Ovary (tissue), 9 donors: ENCODE measurements around the gene ZBTB7B. TPM values are rescaled to one million over a fixed set of nuclear protein-coding genes. Genes with fewer than 3 reads are reported as not detected.

Experiments
- DNase-seq, 5 donors: peaks; one replicate each; pipeline ENCODE4 v3.0.0-alpha.2; 2019 to 2020
- H3K27ac ChIP-seq, 2 donors: fragments of 200-600 bp; one replicate each; pipeline versions ENCODE4 v1.5.1 to v1.8.0; 2019 to 2022
- H3K27me3 ChIP-seq: fragments of 200-600 bp; one replicate; pipeline ENCODE4 v1.8.0; 2022
- H3K36me3 ChIP-seq: fragments of 200-600 bp; sonication (generic); one replicate; pipeline ENCODE4 v1.5.1; 2019
- H3K4me1 ChIP-seq: one replicate; pipeline ENCODE4 v1.8.1; 2013; ENCODE audit warnings: mild to moderate bottlenecking, moderate library complexity; ENCODE audit not compliant: insufficient read depth
- H3K4me3 ChIP-seq: fragments of 200-600 bp; sonication (generic); one replicate; pipeline ENCODE4 v1.5.1; 2017
- H3K9me3 ChIP-seq, 2 donors: fragments of 200-600 bp in 1 of 2; sonication (generic) in 1 of 2; one replicate each; pipeline versions ENCODE4 v1.5.1 to v1.8.1; 2013 to 2019; ENCODE audit warnings: mild to moderate bottlenecking in 1 of 2, moderate library complexity in 1 of 2
- EP300 ChIP-seq: sonication (generic); formaldehyde crosslinking; IDR thresholded peaks from one replicate; pipeline ENCODE4 v1.6.1; 2017; ENCODE audit warnings: antibody characterized with exemption
- POLR2A ChIP-seq: fragments of 450-650 bp; IDR thresholded peaks from one replicate; pipeline ENCODE4 v1.6.1; 2017; ENCODE audit warnings: antibody characterized with exemption, mild to moderate bottlenecking, moderate library complexity
- WGBS, 3 donors: extraction: QIAGEN DNeasy Blood & Tissue Kit in 1 of 3; methylation state at CpG; one replicate each; pipeline versions ENCODE4 v1.1.5 to v1.1.7; 2013 to 2017; 5-methylcytosine and 5-hydroxymethylcytosine counted together
- intact Hi-C, 4 donors: fragments of 100-400 bp; cut with DNase I; formaldehyde crosslinking; loops; one replicate each; pipeline versions ENCODE4 v1.11.0 to v1.15.1; 2022 to 2023
- polyA plus RNA-seq, 2 donors: library from polyadenylated mRNA; stranded (reverse); fragments of 200-250 nt in 1 of 2; fragments of 350-450 nt in 1 of 2; fragmentation: Illumina TruSeq in 1 of 2; extraction: RNeasy Lipid Tissue Mini Kit (QIAGEN cat#74804) in 1 of 2; gene quantifications; one replicate each; pipeline ENCODE4 v1.2.3, GENCODE V29; 2013 to 2014
- total RNA-seq, 7 donors: library from RNA; depleted of rRNA in 2 of 7; stranded (reverse); fragments of >200 nt in 2 of 7; fragmentation: NEBNext Ultra II Directional in 3 of 7; extraction: Animal tissue kit (Norgen Biotek cat#: 25700) in 3 of 7; gene quantifications; one replicate each; pipeline versions ENCODE4 v1.1.0 to v1.2.4, GENCODE V29; 2016 to 2023
- TF ChIP-seq, protein P1 (sequence below), 3 donors: fragments of 450-650 bp in 2 of 3; fragments of 200-600 bp in 1 of 3; IDR thresholded peaks; one replicate each; pipeline versions ENCODE4 v1.5.1 to v1.8.0; 2016 to 2022; ENCODE audit warnings: antibody characterized with exemption in 3 of 3, mild to moderate bottlenecking in 1 of 3
- donor health status: DM: no; HTN: no; CAD: no; lungs with moderate emphysema.
- donor health status: DM: no; HTN: no; CAD: no.
- donor health status: Bipolar disorder and iron deficiency.
- donor health status: DM: yes; HTN: yes; CAD: no.
- donor health status: DM: no; HTN: no; CAD: no.
- donor health status: DM: yes; HTN: yes; CAD: no.

ZBTB7B gene
- total and polyA plus RNA-seq, 9 donors: 3.6 to 45.5 (median 28.9) TPM

DNA sequence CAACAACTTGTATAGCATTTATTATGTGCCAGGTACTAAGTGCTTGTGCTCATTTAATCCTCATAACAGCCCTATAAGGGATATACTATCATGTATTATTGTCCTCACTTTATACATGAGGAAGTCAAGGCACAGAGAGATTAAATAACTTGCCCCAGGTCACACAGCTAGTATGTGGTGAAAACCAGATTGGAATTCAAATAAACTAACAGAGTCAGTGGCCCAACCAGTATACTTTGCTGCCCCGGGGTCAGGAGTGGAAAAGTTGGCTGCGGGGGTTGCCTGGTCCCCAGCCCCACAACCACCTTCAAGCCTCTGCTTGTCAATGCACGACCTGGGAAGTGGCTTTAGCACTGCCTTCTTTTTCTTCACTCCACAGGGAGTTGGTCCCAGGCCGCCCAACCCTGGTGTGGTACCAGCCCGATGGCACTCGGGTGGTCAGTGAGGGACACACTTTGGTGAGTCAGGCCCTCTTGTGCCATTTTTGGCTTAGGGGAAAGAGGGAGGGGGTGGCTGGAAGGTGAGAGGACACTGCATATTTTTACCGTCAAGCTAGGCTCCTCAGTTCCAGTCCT lies 51.0 kb downstream of the ZBTB7B start:
- Histone ChIP-seq H3K4me3 (no peak overlapping the region), H3K36me3 (no peaks in the 10 kb centered on the region), H3K4me1 (peaks cover 6% of the 10 kb centered on the region), H3K27ac (no peak overlapping the region), H3K27me3 (no peaks in the 10 kb centered on the region), H3K9me3 (no peaks in the 10 kb centered on the region)
- no peak for DNase-seq
- WGBS, 3 donors: 88 to 93% (median 93%) methylated on average over 7 of the region's 7 CpGs
- no peak for TF ChIP-seq EP300
- no peak for TF ChIP-seq POLR2A
- TF ChIP-seq, protein P1, sequence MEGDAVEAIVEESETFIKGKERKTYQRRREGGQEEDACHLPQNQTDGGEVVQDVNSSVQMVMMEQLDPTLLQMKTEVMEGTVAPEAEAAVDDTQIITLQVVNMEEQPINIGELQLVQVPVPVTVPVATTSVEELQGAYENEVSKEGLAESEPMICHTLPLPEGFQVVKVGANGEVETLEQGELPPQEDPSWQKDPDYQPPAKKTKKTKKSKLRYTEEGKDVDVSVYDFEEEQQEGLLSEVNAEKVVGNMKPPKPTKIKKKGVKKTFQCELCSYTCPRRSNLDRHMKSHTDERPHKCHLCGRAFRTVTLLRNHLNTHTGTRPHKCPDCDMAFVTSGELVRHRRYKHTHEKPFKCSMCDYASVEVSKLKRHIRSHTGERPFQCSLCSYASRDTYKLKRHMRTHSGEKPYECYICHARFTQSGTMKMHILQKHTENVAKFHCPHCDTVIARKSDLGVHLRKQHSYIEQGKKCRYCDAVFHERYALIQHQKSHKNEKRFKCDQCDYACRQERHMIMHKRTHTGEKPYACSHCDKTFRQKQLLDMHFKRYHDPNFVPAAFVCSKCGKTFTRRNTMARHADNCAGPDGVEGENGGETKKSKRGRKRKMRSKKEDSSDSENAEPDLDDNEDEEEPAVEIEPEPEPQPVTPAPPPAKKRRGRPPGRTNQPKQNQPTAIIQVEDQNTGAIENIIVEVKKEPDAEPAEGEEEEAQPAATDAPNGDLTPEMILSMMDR (IDR thresholded peaks at IDR 0.05): no peak
- intact Hi-C loops: loop anchor here in 3 of 4 donors (5.0 to 10.0 kb wide), 4 partner anchors 36 to 489 kb away; partner anchors contain the start of genes CHRNB2 (in 1 of the 3), CKS1B (in 1 of the 3) and SHC1 (in 1 of the 3)

DNA sequence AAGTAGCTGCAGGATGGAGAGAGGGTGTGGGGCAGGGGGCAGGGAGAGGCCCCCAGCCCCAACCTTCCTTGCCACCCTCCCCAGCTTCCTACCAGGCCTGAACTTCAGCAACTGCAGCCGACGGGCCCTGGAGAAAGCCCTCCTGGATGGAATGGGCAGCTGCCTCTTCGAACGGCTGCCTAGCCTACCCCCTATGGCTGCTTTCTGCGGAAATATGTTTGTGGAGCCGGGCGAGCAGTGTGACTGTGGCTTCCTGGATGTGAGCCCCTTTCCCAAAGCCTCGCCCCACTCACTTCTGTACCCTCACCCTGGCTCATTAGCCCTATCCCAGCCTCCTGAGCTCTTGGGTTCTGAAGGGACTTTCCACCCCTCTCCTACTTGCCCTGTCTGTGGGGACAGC lies 54.5 kb downstream of the ZBTB7B start:
- Histone ChIP-seq H3K9me3 (no peaks in the 10 kb centered on the region), H3K27me3 (no peaks in the 10 kb centered on the region), H3K4me1 (peaks cover 7% of the 10 kb centered on the region), H3K27ac (no peak overlapping the region), H3K4me3 (no peak overlapping the region), H3K36me3 (no peaks in the 10 kb centered on the region)
- no peak for TF ChIP-seq EP300
- no peak for TF ChIP-seq POLR2A
- TF ChIP-seq, protein P1 (IDR thresholded peaks at IDR 0.05): no peak
- 92 to 95% (median 94%) methylated on average over 8 of the region's 8 CpGs for WGBS, 3 donors
- DNase-seq: no peak
- intact Hi-C loops: loop anchor here in 1 of 4 donors (10.0 kb wide), 1 partner anchor 492 kb away; the partner anchor contains the start of gene CHRNB2

- Histone ChIP-seq H3K4me1 (peaks cover 5% of the 10 kb centered on the region), H3K36me3 (no peaks in the 10 kb centered on the region), H3K27me3 (no peaks in the 10 kb centered on the region), H3K4me3 (no peak overlapping the region), H3K9me3 (no peaks in the 10 kb centered on the region), H3K27ac (no peak overlapping the region)
- intact Hi-C loops: loop anchor here in 1 of 4 donors (10.0 kb wide), 1 partner anchor 493 kb away; the partner anchor contains the start of gene CHRNB2
- WGBS, 3 donors: 92 to 94% (median 93%) methylated on average over 7 to 13 of the region's 13 CpGs
- DNase-seq: no peak
- TF ChIP-seq, protein P1 (IDR thresholded peaks at IDR 0.05): no peak
- TF ChIP-seq EP300 (no peak), POLR2A (no peak)
Observed at GRCh38 chr1:155057788-155058211, 55.2 kb downstream of the ZBTB7B start.

DNA sequence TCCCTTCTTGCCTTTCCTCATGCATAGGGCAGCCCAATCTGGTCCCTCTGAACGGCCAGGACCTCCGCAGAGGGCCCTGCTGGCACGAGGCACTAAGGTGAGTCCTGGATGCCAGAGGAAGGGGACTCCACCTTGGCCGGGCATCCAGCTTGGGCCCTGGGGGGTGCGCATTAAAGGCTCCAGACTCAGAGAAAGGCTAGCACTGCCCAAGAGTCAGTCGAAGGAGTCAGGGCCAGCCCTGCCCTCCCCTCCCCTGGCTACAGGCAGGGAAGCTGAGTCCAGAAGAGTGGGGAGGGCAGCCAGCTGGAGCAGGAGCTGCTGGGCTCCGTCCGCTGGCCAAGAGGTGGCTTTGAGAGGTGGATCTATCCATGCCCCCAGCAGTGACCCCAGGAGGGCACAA lies 58.1 kb downstream of the ZBTB7B start:
- WGBS, 3 donors: 69 to 81% (median 75%) methylated on average over 6 to 8 of the region's 8 CpGs

More for the DNA sequence above, 58.1 kb downstream of the ZBTB7B start:
- no peak overlapping the region for H3K27ac ChIP-seq
- DNase-seq: no peak
- no peaks in the 10 kb centered on the region for H3K9me3 ChIP-seq
- H3K4me1 ChIP-seq: peaks cover 7% of the 10 kb centered on the region
- TF ChIP-seq, protein P1 (IDR thresholded peaks at IDR 0.05): no peak
- TF ChIP-seq EP300 (no peak), POLR2A (no peak)
- no peaks in the 10 kb centered on the region for H3K27me3 ChIP-seq
- H3K4me3 ChIP-seq: no peak overlapping the region
- H3K36me3 ChIP-seq: no peaks in the 10 kb centered on the region
- intact Hi-C loops: loop anchor here in 3 of 4 donors (2.0 to 10.0 kb wide), 3 partner anchors 22 to 276 kb away; partner anchors contain the start of gene PBXIP1 (in 2 of the 3)
